GM18873 (cell line): ENCODE results near the gene IGSF22.

Source experiments
- ATAC-seq: cut with Tn5 transposase; IDR thresholded peaks from one replicate; pipeline ENCODE4 v1.9.1; 2021; ENCODE audit warnings: mild to moderate bottlenecking, moderate library complexity, moderate number of reproducible peaks; ENCODE audit not compliant: unreplicated experiment, low FRiP score

Gene IGSF22

DNA sequence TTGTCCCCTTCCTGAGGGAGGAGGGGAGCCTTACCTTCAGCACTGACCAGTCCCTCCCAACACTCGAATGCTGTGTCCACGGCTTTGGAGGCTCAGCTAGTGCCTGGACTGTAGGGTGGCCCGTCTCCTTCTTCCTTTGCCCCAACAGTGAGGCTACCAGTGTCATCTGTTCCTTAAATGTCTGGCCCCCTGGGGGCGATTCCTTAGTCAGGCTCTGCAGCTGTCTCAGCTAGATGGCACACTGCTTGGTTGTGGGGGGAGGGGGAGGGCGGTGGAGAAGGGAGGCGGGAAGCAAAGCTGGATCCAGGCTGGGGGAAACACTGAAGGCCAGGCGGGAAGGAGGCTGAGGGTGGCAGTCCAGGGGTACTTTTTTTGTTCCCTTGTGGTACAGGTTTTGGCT lies at the start of gene IGSF22:
Gene IGSF22, minus strand, starts transcription at position 149 of the 400 bp plus-strand sequence. CDS start 1,952 bp downstream, outside the sequence.
- no peak for ATAC-seq

DNA sequence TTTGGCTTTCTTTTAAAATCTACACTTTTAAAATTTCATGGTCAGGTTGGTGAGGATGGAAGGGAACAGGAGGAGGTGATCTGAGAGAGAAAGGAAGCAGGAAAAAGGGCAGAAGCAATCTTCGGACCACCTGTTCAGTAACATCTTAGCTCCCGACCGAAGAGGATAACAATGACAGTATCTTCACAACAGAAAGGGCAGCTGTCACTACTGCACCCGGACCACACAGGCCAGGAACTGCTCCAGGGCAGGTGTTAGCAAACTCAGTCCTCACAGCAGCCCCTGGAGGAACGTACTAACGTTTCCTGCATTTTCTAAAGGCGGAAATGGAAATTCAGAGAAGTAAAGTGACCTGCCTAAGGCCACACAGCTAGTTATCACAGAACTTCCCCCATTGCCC lies 48.8 kb upstream of the IGSF22 start:
- no peak for ATAC-seq

DNA sequence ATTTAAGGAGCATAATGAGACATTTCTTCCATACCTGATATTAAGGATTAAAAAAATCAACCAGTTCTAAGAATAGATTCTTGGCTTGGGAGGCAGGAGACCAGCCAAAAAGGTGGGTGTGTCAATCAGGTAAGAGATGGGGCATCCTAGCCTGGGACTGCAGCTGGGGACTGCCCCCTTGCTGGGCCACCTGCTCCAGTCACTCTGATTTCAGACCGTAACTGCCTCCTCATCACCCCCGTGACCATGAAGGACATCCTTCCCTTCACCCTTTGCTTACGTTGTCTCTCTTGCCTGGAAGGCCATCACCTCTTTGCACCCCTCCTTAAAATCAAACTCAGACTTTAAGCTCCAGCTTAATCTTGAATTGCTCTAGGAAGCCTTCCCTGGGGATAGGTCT lies 47.7 kb upstream of the IGSF22 start:
- no peak for ATAC-seq

DNA sequence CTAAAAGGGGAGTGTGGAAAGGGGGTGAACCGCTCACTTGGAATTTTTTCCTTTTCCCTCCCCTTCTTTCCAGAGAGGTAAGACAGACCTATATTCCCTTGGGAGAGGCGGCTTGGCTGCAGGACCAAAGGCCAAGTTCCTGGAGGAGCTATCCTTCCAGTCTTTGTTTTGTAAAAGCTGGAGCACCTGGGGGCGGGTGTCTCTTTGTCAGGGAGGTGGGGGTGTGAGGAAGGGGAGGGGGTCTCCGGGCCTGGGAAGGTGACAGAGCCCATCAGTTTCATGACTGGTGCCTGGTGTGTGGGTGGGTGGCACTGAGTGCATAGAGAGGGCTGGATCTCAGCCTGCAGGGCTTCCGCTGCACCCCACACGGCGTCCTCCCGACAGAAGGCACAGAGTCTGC lies 47.1 kb upstream of the IGSF22 start:
- no peak for ATAC-seq

DNA sequence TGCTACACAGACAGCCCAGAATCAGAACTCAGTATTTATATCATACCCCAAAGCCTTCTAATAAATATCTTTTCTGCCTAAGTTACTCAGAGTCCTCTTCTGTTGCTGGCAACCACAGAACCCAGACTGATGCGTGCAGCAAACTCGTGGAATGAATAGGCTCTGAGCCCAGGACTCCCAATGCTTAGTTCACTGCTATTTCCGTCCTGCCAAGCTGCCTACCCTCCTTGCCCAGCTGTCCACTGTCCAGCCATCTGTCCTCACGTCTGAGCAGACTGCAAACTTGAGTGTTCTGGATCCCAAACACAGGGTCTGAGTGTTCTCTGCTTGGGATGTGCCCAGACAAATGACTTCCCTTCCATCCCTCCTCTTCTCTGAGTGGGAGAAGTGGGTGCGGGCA lies 46.2 kb upstream of the IGSF22 start:
- ATAC-seq = no peak

DNA sequence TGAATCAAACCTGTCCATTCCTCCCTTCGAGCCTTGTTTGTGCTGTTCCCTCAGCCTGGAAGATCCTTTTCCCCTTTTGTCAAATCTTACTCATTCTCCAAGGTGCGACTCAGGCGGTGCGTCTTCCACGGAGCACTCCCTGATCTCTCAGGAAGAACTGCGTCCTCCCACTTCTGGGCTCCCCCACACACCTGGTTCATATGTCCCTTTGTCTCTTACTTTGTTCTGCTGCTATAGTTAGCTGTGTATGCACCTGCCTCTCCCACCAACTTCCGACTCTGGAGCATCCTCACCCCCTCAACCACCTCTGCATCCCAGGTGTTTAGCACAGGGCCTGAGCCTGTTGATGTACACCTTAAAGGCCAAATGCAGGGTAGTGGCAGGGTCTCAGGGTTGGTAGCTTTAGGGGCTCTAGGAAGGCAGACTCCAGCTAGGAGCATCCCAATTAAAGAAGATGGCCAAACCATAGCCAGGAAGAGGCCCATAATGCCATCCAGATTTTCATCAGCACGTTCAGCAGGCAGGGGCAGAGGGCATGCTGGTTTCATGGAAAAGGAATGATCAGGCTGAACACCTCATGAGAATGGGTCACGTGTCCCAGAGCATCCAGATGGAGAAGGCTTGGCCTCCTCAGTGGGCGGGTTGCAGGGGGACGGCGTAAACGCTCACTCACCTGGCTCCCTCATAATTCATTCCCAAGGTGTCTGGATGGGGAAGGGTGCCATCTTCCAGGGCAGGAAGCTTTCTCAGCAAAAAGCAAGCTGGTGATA lies 45.5 kb upstream of the IGSF22 start:
- ATAC-seq = no peak

DNA sequence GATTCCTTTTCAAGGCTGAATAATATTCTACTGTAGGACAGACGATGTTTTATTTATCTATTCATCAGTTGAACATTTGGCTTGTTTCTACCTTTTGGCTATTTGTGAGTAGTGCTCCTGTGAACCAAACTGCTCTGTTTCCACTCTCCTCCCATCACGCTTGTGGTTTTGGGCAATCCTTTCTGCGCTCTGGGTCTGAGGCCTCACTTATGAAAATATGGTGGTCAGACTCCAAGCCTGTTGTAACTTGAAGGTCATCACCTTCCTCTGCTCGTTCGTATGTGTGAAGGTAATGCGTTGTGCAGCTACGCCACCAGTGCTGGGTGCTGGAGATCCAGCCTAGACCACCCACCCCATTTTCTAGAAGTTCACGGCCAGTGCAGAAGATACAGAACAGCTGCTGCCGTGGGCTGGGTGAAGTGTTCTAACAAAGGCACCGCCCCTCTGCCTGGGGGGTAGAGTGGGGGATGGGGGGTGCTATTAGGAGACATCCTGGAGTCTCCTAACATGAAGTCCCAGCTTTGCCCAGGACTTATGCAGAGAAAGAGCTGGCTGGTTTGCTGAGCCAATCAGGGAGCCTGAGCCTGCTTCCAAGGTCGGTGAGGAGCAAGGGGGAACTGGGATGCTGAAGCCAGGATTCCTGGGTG lies 44.6 kb upstream of the IGSF22 start:
- no peak for ATAC-seq

DNA sequence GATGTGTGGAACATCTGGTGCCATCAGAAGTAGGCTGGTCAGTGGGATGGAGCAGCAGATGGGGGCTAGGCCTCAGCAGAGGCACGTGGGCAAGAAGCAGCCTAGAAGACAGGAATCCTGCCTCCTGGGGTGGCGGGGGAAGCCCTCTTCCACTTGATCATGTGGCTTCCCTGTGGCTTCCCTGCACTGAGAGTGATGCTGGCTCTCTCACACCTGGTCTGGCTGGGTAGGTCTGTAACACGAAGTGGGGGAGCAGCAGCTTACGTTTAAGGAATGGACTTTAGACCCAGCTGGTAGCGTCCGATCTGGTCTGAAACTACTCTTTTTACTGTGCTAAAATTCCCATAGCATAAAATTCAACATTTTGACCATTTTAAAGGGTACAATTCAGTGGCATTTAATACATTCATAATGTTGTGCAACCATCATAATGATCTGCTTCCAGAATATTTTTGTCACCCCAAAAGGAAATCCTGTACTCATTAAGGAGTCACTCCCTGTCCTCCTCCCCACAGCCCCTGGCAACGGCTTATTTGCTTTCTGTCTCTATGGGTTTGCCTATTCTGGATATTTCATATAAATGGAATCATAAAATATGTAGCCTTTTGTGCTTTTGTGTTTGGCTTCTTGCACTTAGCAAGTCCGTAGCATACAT lies 43.9 kb upstream of the IGSF22 start:
- peak; percentile 77 for ATAC-seq

DNA sequence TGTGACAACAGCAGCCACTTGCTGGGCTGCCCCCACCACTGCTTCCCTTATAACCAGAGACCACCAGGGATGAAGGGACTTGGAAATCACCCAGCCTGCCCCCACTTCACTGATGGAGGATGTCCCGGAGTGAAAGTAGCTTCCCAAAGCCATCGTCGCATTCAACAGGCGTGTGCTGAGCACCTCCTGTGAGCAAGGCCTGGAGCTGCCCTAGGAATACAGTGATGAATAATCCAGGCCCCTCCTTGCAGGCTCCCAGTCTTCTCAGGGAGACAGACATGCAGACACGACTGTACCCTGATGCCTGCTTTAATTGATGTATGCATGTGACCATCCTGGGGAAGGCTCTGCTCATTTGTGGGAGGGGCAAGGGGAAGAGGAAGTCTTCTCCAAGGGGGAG lies 43.0 kb upstream of the IGSF22 start:
- ATAC-seq = no peak

DNA sequence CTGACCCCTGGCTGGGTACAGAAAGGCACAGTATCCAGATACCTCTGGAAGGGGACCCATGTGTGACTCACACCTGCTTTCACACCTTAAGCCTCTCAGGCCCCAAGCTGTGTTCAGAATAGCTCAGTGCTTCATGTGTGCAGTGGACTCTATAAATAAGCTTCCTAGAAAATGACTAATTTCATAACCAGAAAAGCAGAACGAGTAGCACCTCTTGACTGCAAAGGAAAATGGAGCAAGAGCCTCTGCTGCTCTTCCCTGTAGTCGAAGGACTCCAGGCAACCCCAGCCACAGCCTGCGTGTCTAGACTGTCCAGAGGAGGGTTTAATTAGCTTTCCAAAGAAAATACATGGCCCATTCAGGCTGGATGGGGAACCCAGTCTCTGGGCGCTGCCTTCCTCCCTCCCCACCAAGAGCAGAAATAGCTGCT lies 42.5 kb upstream of the IGSF22 start:
- ATAC-seq = peak; percentile 83

DNA sequence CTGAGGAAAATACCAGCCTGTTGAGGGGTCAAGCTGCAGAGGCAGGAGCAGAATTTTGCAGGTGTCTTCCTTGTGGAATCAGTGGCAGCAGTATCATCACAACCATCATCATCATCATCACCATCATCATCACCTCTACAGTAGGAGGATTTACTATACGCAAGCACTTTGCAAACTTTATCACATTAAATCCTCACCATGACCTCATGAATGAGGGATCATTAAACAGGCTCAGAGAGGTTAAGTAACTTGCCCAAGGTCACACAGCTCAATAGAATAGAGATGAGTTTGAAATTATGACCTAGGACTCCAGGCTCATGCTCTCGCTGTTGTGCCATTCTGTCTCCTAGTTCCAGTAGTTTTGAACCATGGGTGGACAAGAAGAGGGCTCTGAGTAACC lies 40.0 kb upstream of the IGSF22 start:
- ATAC-seq = no peak

DNA sequence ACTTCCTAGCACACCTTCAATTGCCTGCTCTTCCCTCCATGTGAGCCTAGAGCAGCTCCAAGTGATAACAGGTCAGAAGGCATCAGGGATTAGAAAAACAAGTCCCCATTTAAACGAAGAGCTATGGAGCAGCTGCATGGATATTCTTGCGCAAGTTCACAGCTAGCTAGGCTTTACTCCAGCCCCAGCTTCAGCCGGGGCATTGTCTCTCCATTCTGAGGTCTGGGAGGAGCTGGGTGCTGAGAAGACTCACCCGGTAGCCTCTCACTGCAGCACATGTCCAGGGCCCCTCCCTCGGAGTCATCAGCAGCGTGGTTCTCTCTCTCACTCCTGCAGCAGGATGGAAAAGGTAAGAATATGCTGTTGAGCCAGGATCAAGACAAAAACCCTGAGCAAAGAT lies 39.6 kb upstream of the IGSF22 start:
- no peak for ATAC-seq

DNA sequence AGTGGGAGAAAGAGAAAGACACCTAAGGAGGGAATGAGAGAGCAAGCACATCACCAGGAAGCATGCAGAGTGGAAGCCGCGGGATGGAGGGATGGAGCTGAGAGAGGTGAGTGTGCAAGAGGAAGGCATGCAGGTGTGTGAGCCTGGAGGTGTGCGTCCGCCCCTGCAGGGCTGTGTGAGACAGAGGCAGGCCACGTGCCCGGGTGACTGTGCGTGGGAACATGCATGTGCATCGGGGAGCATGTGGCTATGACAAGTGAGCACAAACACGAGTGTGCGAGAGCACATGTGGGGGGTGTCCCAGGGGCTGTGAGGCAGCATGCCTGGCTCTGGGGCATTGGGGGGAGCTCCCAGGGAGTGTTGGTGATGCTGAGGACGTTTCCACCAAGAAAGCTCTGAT lies 35.8 kb upstream of the IGSF22 start:
- no peak for ATAC-seq

DNA sequence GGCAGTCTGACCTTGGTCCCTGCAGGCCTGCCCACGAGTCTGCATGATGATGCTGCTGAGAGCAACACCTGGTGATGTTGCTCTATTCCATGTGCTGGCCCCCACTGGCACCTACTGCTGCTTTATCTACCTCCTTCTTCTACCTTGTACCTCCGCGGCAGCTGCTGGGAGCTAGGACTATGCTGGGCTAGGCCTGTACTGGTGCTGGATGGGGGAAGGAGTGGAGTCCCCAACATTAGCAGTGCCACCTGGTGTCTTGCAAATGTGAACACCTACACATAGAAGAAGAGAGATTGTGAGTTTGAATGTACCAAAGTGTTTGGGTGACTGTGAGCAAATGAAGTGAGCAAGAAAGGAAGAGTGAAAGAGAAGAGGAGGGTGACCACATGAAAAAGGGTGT lies 35.2 kb upstream of the IGSF22 start:
- no peak for ATAC-seq

DNA sequence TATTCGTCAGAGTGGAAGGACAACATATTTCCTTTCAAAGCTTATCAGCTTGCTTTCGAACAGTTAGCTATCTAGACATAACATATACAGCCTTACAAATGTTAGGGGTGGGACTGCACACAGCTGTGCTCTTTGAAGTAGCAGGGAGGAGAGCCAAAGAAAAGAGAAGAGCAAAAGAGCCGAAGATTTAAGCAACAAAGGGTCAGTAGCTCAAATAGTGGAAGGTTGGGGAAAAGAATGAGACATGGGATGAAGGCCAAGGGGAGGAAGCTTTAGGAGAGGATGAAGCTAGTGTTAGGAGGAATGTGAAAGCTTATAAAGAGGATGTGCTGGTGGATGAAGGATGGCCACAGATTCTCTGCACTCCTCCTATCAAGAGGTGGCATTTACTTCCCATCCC lies 31.8 kb upstream of the IGSF22 start:
- no peak for ATAC-seq

DNA sequence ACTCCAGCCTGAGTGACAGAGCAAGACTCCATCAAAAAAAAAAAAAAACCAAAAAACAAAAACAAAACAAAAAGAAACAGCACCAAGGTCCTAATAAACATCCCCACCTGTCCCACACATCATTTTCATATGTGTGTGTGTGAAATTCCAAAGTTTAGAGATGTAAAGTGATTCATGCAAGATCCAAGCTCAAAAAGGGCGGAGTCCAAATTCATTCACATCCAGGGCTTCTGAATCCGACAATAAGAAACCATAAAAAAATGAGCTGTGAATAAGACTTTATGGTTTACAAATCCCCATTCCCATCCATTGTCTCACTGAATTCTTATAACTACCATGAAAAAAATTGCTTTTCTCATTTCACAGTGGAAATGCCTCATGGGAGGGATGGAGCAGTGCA lies 30.9 kb upstream of the IGSF22 start:
- ATAC-seq = no peak

DNA sequence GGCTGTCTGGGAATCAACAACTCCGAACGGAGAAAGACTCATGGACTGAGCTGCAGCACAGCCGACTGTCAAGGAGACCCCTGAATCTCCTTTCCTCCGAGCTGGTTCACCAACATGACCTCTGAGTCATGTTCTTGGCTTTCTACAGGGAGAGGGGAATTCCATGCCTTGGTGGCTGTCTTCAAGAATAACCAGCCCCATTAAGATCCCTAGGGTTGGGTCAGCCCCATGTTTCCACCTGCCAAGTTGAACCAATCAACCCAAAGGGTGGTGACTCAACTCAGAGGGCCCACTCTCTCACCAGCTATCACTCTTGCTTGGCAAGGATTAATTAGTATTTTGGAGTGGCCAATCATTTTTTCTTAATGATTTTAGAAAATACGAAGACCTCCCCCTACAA lies 28.3 kb upstream of the IGSF22 start:
- ATAC-seq = no peak

DNA sequence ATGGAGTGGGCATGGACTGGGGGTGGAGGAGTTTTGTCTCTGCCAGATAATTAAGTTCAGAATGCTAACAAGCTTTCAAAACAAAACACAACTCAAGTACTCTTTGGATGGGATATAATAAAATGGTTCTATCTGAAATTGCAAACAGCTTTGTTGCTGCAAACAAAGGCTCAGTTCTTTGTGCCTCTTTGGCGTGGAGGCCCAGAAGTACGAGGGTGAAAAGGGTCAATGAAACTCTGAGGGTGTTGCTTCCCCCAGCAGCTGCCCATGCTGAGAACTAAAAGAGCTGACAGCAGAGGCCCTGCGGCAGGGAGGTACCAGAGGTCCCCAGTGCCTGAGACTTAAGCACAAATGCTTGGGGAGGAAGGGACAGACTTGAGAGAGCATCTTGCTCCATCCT lies 26.5 kb upstream of the IGSF22 start:
- no peak for ATAC-seq

DNA sequence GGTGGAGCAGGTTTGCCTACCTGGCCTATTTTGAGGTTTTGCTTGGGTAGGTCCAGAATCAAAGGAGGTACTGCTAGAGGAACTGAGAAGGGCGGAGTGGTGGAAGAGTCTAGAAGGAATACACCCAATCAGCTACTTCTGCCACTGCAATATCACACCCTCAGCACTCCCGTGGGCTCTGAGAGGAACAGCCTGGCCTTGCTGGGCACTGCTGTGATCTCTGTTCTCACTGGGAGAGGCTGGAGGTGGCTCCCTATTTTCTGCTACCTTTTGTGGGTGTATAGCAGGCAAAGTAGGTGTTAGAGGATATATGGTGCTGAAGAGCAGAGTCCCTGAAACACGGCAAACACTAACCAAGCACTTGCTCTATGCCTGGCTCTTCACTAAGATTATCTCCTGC lies 25.0 kb upstream of the IGSF22 start:
- ATAC-seq = no peak

DNA sequence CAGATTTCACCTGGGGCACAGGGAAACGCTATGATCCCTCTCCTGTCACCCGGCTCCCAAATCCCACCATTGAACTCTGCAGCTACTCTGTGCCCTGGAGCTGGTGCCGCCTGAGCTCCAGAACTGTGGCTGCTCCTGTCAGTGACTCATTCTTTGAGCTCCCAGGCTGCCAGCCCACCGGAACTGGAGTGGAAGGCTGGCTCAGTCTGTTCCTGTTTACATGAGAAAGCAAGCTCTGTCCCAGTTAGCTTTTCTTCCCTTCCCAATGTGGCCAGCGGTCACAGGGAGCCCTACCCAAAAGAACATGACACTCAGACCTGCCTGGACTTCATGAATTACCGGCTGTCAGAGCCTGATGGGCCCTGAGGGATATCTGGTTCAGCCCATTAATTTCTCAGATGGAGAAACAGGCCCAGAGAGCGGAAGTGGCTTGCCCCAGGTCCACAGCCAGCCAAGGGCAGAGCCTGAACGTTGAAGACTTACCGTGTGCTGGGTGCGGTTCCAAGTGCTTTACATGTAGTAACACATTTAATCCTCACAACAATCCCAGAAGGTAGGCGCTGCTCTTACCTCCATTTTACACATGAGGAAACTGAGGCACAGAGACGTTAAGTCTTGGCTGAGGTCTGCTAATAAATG lies 23.8 kb upstream of the IGSF22 start:
- no peak for ATAC-seq

DNA sequence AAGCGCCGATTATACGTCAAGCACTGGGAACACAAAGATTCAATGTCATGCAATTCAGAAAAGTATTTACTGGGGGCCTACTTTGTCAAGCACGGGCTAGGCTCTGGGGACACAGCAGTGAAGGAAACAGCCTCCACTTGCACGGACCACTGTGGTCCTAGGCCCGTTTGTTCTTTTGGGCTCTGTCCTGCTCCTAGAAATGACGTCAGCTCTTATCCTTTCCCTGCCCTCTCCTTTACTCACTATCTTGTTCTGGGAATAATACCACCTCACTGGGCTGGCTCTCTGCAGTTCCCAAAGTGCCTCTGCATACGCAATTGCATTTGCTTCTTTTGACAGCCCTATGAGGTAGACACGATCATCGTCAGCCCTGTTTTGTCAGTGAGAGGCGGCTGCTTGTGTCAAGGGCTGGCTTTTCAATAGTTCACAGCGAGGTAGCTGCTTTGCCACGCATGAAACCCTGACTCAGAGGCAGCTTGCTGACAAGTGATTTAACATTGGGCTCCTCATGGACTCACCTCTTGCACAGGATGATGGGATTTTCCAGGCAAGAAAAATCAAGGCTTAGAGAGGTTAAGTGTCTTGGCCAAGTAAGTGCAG lies 22.9 kb upstream of the IGSF22 start:
- ATAC-seq = no peak
